HL-60 (cell line): ENCODE data around the gene SNX1.
A peak's percentile ranks its signal among the peaks of the same experiment; 100 is the strongest.

Source experiments
- DNase-seq, 2 experiments: peaks; one replicate each; pipeline ENCODE4 v3.0.0-alpha.2; 2010 to 2020; ENCODE audit warnings: low read depth in 1 of 2, low spot score in 1 of 2
- H3K27ac ChIP-seq: fragments of 250-450 bp; sonication (Bioruptor Pico); replicated peaks from 2 replicates; pipeline ENCODE4 v1.5.1; 2020; ENCODE audit warnings: mild to moderate bottlenecking, moderate library complexity
- H3K27me3 ChIP-seq: fragments of 250-450 bp; sonication (Bioruptor Pico); 2 replicates; pipeline ENCODE4 v1.5.1; 2021; ENCODE audit warnings: mild to moderate bottlenecking, moderate library complexity; ENCODE audit not compliant: insufficient read depth, poor library complexity, severe bottlenecking
- H3K4me3 ChIP-seq: replicated peaks from 2 replicates; pipeline ENCODE4 v1.5.1; 2011; ENCODE audit warnings: mild to moderate bottlenecking, control low read depth, low read length; ENCODE audit not compliant: insufficient read depth
- CTCF ChIP-seq: IDR thresholded peaks from one replicate; pipeline ENCODE4 v1.5.1; 2011; ENCODE audit warnings: low read length, control low read depth, inconsistent platforms; ENCODE audit not compliant: insufficient read depth
- GABPA ChIP-seq: IDR thresholded peaks from 2 replicates; pipeline ENCODE4 v1.6.1; 2012; ENCODE audit warnings: low read depth
- POLR2AphosphoS5 ChIP-seq: IDR thresholded peaks from 2 replicates; pipeline ENCODE4 v1.6.1; 2012; ENCODE audit warnings: low read depth
- REST ChIP-seq: IDR thresholded peaks from 2 replicates; pipeline ENCODE4 v1.6.1; 2012; ENCODE audit warnings: low read depth; ENCODE audit not compliant: insufficient replicate concordance
- SPI1 ChIP-seq: IDR thresholded peaks from 2 replicates; pipeline ENCODE4 v1.6.1; 2012; ENCODE audit warnings: low read depth, mild to moderate bottlenecking, borderline replicate concordance

Gene SNX1

DNA sequence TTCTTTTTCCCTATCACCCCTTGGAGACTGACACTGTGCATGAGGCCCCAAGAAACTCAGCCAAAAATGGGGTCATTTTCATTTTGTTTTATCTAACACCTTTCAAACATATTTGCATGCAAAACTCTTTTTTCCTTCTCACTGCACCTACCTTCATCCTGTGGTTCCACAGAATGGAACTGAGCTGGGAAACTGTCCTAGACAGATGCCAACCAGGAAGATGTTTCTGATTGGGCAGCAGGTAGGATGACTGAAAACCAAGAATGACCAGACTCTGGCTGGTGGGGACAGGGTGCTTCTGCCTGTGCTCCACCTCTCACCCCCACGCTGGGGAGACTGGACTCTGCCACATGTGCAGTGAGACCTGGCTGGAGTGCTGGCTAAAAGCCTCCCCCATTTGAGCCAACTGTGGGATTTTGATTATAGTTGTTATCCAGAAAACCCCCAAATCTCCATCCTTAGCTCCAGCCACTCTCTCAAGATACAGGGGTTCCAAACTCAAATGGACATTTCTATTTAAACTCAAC is 61.9 kb downstream of the SNX1 start:
- TF ChIP-seq POLR2AphosphoS5 (no peak), GABPA (no peak), SPI1 (no peak), CTCF (no peak), REST (no peak)
- H3K27me3 ChIP-seq: peaks cover 3% of the 10 kb centered on the region
- H3K4me3 ChIP-seq: no peak overlapping the region
- no peak overlapping the region for H3K27ac ChIP-seq
- no peak for DNase-seq

- no peaks in the 10 kb centered on the region for H3K27me3 ChIP-seq
- TF ChIP-seq SPI1: no peak
- no peak for TF ChIP-seq GABPA
- no peak for DNase-seq
- H3K27ac ChIP-seq: no peak overlapping the region
- H3K4me3 ChIP-seq: no peak overlapping the region
Observed at GRCh38 chr15:64158363-64159134, 62.8 kb downstream of the SNX1 start.

- H3K27me3 ChIP-seq: no peaks in the 10 kb centered on the region
- H3K4me3 ChIP-seq: peak overlapping the region; percentile 96
- TF ChIP-seq GABPA: no peak
- TF ChIP-seq REST: no peak
- no peak for TF ChIP-seq CTCF
- peak; percentile 29; the same call in 1 of the 2 replicates for TF ChIP-seq SPI1
- no peak for TF ChIP-seq POLR2AphosphoS5
- H3K27ac ChIP-seq: peak overlapping the region; percentile 91
- DNase-seq: no peak
Observed at GRCh38 chr15:64161688-64162477, 66.1 kb downstream of the SNX1 start.

DNA sequence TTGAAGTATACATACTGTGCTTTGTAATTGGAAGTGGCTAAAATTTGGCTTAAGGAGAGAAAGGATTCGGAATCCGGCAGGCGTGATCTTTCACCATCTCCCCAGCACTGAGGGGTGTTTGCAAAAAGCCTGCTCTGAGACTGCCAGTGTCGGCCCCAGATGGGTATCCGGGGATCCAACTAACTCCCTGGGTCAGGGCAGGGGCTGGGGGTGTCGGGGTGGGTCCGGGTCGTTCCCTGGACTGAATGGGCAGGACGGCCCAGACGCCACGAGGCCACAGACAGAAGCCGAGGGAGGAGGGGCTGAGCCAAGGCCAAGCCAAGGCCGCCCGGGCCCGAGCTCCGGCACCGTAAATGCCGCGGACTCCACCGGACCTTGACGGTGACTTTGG is 66.7 kb downstream of the SNX1 start:
- DNase-seq: no peak
- TF ChIP-seq POLR2AphosphoS5: no peak
- no peak for TF ChIP-seq SPI1
- TF ChIP-seq REST: no peak
- TF ChIP-seq CTCF: no peak
- no peak for TF ChIP-seq GABPA
- no peaks in the 10 kb centered on the region for H3K27me3 ChIP-seq
- H3K27ac ChIP-seq: peak overlapping the region; percentile 91
- H3K4me3 ChIP-seq: peak overlapping the region; percentile 96
